ENCODE results near the gene SMIM24.

- TF ChIP-seq CTCF (conservative IDR thresholded peaks at IDR 0.05; ENCODE audit: low read length) (no peak), EZH2phosphoT487 (IDR thresholded peaks at IDR 0.05; ENCODE audit: borderline replicate concordance) (no peak)
Measured at GRCh38 chr19:3512562-3513228, 32.4 kb upstream of the SMIM24 start.
